ENCODE measurements around the gene GASK1B.

Gene GASK1B

DNA sequence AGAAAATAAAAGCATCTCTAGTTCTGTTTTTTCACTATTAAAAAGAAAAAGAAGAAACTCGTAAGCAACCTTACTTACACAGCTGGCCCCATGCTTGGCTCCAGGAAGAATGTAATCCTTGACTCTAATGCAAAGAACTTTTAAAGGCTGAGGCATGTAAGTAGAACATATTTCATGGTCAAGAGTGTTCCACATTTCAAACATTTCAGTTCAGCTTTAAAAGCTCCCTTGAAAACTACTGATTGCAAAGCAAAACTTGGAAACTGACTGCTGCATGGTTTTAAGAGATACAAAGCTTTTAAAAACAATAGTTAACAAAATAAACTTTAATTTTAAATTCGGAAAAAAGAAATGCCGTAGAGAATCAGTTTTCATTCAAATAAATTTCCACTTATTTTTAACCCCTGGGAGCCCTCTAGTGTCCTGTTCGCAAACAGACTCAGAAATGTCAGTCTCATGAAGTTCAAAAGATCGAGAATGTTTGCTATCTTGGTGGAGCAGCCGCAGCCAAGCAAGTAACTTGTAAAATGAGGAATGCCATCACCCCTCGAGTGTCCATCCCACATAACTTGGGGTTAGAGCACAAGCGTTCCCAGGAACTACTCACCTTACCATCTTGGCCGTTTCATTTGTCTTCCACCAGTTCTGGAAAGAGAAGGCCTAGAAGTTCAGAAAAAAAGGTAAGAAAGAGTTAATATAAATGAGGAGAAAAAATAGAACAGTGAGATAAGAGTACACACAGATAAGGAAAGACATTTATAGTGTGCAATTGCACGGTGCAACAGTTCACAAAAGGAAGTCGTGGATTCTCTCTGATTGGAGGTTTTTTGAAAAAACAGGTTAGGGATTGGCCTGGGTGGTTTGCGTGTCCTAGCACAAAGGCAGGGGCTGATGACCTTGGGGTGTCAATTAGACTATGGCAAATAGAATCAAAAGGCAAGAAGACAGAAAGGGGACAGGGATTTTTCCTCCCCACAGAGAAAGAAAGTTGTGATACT, at the start of gene GASK1B:
Gene GASK1B, minus strand, starts transcription at position 765 of the 998 bp plus-strand sequence. CDS start 1,650 bp downstream, outside the sequence.
- TF ChIP-seq, protein P1, sequence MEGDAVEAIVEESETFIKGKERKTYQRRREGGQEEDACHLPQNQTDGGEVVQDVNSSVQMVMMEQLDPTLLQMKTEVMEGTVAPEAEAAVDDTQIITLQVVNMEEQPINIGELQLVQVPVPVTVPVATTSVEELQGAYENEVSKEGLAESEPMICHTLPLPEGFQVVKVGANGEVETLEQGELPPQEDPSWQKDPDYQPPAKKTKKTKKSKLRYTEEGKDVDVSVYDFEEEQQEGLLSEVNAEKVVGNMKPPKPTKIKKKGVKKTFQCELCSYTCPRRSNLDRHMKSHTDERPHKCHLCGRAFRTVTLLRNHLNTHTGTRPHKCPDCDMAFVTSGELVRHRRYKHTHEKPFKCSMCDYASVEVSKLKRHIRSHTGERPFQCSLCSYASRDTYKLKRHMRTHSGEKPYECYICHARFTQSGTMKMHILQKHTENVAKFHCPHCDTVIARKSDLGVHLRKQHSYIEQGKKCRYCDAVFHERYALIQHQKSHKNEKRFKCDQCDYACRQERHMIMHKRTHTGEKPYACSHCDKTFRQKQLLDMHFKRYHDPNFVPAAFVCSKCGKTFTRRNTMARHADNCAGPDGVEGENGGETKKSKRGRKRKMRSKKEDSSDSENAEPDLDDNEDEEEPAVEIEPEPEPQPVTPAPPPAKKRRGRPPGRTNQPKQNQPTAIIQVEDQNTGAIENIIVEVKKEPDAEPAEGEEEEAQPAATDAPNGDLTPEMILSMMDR (IDR thresholded peaks at IDR 0.05; ENCODE audit: low read depth, low read length), result peak; percentile 70
- peak; percentile 83 to 84 for DNase-seq (ENCODE audit: low read depth in 2 of 2)
- H3K4me3 ChIP-seq (replicated peaks in 1 of 2; ENCODE audit: low read depth in 2 of 2, low read length in 2 of 2), result peak within 1 kb of the TSS; percentile 64 to 67

DNA sequence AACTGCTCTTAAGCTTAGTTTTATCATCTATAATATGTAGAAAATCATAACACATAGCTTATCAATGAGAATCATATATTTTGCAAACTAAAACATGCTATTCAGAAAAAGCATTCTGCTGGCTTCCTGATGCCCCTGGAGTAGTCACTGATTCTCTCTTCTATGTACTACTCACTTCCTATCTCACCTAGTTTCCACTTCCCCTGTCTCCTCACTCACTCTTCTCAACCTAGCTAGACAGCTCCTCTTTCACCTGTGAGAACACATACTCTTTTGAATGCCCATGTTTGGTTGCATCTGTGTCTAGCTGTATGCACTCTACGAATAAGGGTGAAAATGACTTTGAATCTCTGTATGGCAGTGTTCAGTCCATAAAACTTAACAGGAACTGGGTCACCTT, 46.8 kb upstream of the GASK1B start:
- no peak overlapping the region for H3K4me3 ChIP-seq (replicated peaks in 1 of 2; ENCODE audit: low read depth in 2 of 2, low read length in 2 of 2)
- TF ChIP-seq, protein P1 (IDR thresholded peaks at IDR 0.05; ENCODE audit: low read depth, low read length), result no peak
- DNase-seq (ENCODE audit: low read depth in 2 of 2), result no peak

DNA sequence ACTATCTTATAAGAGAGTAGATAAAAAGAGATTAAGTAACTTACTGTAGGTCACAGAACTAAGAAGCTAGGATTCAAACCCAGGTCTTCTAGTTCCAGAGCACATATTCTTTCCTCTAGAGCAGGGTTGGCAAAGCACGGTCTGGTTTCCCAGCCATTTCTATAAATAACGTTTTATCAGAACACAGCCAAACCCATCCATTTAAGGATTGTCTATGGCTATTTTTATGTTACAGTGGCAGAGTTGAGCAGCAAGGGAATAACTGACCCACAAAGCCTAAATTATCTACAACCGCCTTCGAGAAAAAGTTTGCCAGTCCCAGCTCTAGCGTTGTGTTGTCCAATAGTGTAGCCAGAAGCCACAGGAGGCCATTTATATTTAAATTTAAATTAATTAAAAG, 44.9 kb upstream of the GASK1B start:
- H3K4me3 ChIP-seq (replicated peaks in 1 of 2; ENCODE audit: low read depth in 2 of 2, low read length in 2 of 2), result no peak overlapping the region
- TF ChIP-seq, protein P1 (IDR thresholded peaks at IDR 0.05; ENCODE audit: low read depth, low read length), result no peak
- no peak for DNase-seq (ENCODE audit: low read depth in 2 of 2)

DNA sequence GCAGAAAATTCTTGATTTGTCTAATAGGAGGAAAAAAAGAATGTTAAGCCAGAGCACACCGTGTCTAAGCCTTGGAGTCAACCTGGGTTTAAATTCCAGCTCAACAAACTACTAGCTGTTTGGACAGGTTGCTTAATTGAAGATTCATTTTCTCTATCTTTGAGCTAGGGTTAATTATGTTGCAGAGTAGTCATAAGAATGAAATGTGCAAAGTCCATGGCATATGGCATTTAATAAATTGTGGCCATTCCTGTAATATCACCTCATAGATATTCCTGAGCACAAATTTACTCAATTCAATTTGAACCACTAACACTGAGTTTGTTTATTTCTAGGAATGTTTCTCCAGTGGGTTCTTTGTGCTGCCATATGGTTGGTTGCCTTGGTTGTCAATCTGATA, 42.0 kb upstream of the GASK1B start:
- DNase-seq (ENCODE audit: low read depth in 2 of 2), result no peak
- no peak overlapping the region for H3K4me3 ChIP-seq (replicated peaks in 1 of 2; ENCODE audit: low read depth in 2 of 2, low read length in 2 of 2)
- TF ChIP-seq, protein P1 (IDR thresholded peaks at IDR 0.05; ENCODE audit: low read depth, low read length), result no peak

DNA sequence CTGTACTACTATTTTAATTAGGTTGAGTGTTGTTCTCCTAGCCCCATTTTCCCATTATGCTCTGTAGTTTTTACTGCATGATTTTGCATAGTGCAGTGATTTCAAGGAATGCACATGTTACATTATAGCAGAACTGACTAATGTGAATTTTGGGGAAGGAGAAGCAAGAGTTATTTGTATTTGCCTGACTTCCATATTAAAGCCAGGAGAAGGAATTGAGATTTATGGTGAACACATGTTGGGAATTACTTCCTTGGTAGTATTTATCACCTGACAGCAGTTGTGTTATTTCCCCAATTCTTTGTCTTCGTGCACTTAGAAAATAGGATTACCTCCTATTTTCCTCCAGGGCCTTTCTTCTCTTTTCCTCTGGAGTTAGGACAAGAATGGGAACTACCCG, 40.6 kb upstream of the GASK1B start:
- DNase-seq (ENCODE audit: low read depth in 2 of 2), result no peak
- H3K4me3 ChIP-seq (replicated peaks in 1 of 2; ENCODE audit: low read depth in 2 of 2, low read length in 2 of 2), result no peak overlapping the region
- TF ChIP-seq, protein P1 (IDR thresholded peaks at IDR 0.05; ENCODE audit: low read depth, low read length), result no peak

DNA sequence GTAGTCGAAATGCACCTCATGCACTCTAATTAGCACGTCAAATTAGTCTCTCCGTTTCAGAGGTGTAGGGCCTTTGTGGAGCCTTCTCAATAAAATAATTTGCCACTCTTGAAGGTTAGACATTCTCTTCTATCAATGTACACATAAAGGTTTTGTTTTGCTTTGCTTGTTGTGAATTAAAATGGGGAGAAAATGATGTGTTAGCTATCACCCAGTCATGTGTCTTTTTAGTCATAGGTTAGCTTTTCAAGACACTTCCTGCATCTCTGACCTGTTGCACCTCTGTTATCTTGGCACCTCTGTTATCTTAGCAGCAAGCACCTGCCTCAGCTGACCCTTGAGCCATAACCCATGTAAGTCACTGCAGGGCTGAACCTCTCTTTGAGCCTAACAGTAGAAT, 38.4 kb upstream of the GASK1B start:
- H3K4me3 ChIP-seq (replicated peaks in 1 of 2; ENCODE audit: low read depth in 2 of 2, low read length in 2 of 2), result no peak overlapping the region
- TF ChIP-seq, protein P1 (IDR thresholded peaks at IDR 0.05; ENCODE audit: low read depth, low read length), result no peak
- DNase-seq (ENCODE audit: low read depth in 2 of 2), result no peak

Measured in cardiac fibroblast (primary cell).